Measurements from ENCODE around the gene PEX11B.

The PEX11B gene

GRCh38 chr1:145868232-145868631 is 50.3 kb downstream of the PEX11B start:
- no peak for DNase-seq

GRCh38 chr1:145863282-145864018 is 55.1 kb downstream of the PEX11B start:
- no peak for DNase-seq
